ENCODE results near the gene ALG12. TPM values are rescaled to one million over a fixed set of nuclear protein-coding genes. Genes with fewer than 3 reads are reported as not detected.

Gene ALG12
- total RNA-seq, 1 donor from 2014 or later = 30.0 TPM

DNA sequence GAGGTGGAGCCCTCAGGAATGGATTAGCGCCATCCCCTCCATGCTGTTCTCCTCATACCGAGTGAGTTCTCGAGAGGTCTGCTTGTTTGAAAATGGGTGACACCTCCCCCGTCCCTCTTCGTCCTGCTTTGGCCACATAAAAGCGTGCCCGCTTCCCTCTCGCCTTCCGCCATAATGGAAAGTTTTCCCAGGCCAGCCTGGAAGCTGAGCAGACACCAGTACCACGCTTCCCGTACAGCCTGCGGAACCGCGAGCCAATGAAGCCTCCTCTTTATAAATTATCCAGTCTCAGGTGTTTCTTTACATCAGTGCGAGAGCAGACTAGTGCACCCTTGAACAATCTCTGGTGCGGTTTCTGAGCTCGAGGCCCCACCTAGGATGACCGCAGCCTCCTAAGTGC is 12.8 kb downstream of the ALG12 start:
- Mint-ChIP-seq H3K4me1 (ENCODE audit: unreplicated experiment) (no peaks in the 10 kb centered on the region), H3K4me3 (no peak overlapping the region), H3K9me3 (no peaks in the 10 kb centered on the region), H3K27ac (no peak overlapping the region), H3K27me3 (no peaks in the 10 kb centered on the region), H3K36me3 (peaks cover 27% of the 10 kb centered on the region)
- TF ChIP-seq, protein P1, sequence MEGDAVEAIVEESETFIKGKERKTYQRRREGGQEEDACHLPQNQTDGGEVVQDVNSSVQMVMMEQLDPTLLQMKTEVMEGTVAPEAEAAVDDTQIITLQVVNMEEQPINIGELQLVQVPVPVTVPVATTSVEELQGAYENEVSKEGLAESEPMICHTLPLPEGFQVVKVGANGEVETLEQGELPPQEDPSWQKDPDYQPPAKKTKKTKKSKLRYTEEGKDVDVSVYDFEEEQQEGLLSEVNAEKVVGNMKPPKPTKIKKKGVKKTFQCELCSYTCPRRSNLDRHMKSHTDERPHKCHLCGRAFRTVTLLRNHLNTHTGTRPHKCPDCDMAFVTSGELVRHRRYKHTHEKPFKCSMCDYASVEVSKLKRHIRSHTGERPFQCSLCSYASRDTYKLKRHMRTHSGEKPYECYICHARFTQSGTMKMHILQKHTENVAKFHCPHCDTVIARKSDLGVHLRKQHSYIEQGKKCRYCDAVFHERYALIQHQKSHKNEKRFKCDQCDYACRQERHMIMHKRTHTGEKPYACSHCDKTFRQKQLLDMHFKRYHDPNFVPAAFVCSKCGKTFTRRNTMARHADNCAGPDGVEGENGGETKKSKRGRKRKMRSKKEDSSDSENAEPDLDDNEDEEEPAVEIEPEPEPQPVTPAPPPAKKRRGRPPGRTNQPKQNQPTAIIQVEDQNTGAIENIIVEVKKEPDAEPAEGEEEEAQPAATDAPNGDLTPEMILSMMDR (conservative IDR thresholded peaks at IDR 0.05) = no peak
- no peak for DNase-seq (ENCODE audit: extremely low spot score, unreplicated experiment)

DNA sequence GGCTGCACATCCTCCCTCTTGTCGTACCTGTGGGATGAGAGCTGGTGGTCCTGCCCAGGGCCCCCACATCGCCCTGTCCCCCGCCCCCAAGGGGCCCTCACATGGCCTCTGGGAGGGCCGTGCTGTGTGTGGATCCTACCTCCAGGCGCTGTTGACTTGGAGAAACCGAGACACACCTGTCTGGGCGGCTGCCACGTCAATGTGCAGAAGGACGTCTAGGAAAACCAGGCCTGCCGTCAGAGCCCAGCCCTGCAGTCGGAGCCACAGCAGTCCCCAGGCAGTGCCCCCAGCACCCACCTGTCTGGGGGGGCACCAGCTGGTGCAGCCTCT is 14.2 kb downstream of the ALG12 start:
- H3K4me3 Mint-ChIP-seq = no peak overlapping the region
- peaks cover 35% of the 10 kb centered on the region for H3K36me3 Mint-ChIP-seq
- H3K27me3 Mint-ChIP-seq = no peaks in the 10 kb centered on the region
- no peaks in the 10 kb centered on the region for H3K9me3 Mint-ChIP-seq
- TF ChIP-seq, protein P1 (conservative IDR thresholded peaks at IDR 0.05) = no peak
- DNase-seq (ENCODE audit: extremely low spot score, unreplicated experiment) = no peak
- no peaks in the 10 kb centered on the region for H3K4me1 Mint-ChIP-seq (ENCODE audit: unreplicated experiment)
- no peak overlapping the region for H3K27ac Mint-ChIP-seq

DNA sequence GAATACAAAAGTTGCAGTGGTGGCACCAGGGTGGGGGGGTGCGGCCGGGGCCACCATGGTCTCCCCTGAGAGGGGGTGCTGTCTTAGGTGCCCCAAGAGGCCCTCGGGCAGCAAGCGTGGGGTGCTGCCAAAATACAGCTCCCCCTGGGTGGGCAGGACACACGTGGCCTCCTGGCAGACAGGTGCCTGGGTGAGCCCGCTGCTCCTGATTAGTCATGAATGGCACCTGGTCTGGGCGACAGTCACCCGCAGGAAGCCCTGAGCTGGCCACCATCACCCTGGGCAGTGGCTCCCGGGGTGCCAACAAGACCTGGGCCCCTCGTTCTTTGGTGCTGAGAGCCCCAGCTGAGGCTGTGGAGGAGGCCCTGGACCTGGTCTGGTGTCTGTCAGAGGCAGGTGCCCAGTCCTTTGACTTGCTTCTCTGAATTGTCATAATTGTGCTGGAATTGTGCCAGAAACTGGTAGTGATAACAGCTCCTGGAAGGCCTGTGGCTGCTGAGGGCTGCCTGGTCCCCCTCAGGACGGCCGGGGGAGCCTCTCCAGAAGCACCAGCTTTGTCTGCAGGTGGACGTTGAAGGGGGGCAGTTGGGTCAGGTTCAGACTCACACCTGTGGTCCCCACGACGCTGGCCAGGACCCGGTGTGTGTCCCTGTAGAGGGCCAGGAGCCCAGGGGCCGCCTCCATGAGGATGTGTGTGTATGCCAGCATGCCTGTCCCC is 14.8 kb downstream of the ALG12 start:
- Mint-ChIP-seq H3K4me1 (ENCODE audit: unreplicated experiment) (no peaks in the 10 kb centered on the region), H3K4me3 (no peak overlapping the region), H3K36me3 (peaks cover 38% of the 10 kb centered on the region), H3K27me3 (no peaks in the 10 kb centered on the region), H3K27ac (no peak overlapping the region), H3K9me3 (no peaks in the 10 kb centered on the region)
- TF ChIP-seq, protein P1 (conservative IDR thresholded peaks at IDR 0.05) = no peak
- DNase-seq (ENCODE audit: extremely low spot score, unreplicated experiment) = no peak

DNA sequence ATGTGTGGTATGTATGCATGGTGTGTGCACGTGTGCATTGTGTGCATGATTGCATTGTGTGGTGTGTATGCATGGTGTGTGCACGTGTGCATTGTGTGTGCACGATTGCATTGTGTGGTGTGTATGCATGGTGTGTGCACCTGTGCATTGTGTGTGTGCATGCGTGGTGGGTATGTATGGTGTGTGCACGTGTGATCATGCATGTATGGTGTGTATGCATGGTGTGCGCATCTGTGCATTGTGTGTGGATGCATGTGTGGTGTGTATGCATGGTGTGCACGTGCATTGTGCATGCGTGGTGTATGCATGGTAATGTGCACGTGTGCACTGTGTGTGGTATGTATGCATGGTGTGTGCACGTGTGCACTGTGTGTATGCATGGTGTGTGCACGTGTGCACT is 16.8 kb downstream of the ALG12 start:
- Mint-ChIP-seq H3K27ac (no peak overlapping the region), H3K4me3 (no peak overlapping the region), H3K27me3 (no peaks in the 10 kb centered on the region), H3K4me1 (ENCODE audit: unreplicated experiment) (no peaks in the 10 kb centered on the region), H3K36me3 (peaks cover 34% of the 10 kb centered on the region), H3K9me3 (no peaks in the 10 kb centered on the region)
- no peak for DNase-seq (ENCODE audit: extremely low spot score, unreplicated experiment)
- TF ChIP-seq, protein P1 (conservative IDR thresholded peaks at IDR 0.05) = no peak

DNA sequence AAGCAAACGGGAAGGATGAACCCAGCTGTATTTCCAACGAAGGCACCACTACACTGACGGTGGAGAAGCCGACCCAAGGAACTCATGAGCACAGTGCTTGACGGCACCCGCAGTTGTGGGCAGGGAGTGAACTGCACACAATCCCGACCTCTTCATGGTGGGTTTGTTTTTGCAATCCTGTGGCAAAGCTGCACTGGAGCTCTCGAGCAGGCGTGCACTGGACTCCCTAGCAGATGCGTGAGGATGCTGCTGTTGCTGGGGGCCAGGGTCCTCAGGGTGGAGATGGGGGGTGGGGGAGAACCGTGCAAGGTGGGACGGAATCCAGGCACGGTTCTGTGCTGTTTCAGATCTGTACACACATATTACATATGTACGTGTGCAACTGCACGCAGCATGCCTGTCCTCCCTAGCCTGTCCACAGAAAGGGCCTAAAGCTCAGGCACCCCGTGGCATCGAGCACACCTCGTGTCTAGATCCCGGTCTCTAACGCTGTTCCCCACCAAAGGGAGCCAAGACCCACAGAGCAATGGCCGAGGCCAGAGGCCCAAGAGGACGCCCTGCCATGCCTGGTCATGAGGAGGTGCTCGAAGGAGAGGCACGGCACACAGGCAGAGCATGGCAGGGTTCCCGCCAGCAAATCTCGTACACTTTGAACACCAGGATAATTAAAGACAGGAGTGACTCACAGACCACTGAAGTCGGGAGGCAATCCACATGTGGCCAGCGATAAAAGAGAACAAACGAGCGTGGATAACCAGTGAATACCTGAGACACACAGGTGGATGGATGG is 17.6 kb downstream of the ALG12 start:
- H3K36me3 Mint-ChIP-seq = peaks cover 34% of the 10 kb centered on the region
- no peaks in the 10 kb centered on the region for H3K4me1 Mint-ChIP-seq (ENCODE audit: unreplicated experiment)
- no peak overlapping the region for H3K4me3 Mint-ChIP-seq
- H3K27ac Mint-ChIP-seq = no peak overlapping the region
- TF ChIP-seq, protein P1 (conservative IDR thresholded peaks at IDR 0.05) = no peak
- no peaks in the 10 kb centered on the region for H3K9me3 Mint-ChIP-seq
- no peaks in the 10 kb centered on the region for H3K27me3 Mint-ChIP-seq
- no peak for DNase-seq (ENCODE audit: extremely low spot score, unreplicated experiment)
